Neural cell (in vitro differentiated cells): ENCODE measurements around the gene ILF2.

Source experiments
- EZH2 ChIP-seq: fragments of 200-600, 300-800 bp; shearing (Covaris generic), sonication (generic); IDR thresholded peaks from 2 replicates; pipeline ENCODE4 v1.6.1; 2014; ENCODE audit warnings: antibody characterized with exemption, low read length, borderline replicate concordance, mild to moderate bottlenecking; ENCODE audit not compliant: insufficient read depth, poor library complexity, severe bottlenecking
- POLR2AphosphoS5 ChIP-seq: IDR thresholded peaks from 2 replicates; pipeline ENCODE4 v1.6.1; 2012
- TAF1 ChIP-seq: IDR thresholded peaks from 2 replicates; pipeline ENCODE4 v1.6.1; 2012; ENCODE audit warnings: low read depth

- TF ChIP-seq EZH2 = no peak
- no peak for TF ChIP-seq POLR2AphosphoS5
- no peak for TF ChIP-seq TAF1
Measured at GRCh38 chr1:153670257-153670858, 435 bp downstream of the ILF2 start.
